T-helper 2 cell treated with Interferon-gamma antibody and Interleukin-4, amounts not matched to agents 5 μg/mL and 100 μg/mL, for 36 hours (primary cell): ENCODE measurements around the gene ZFYVE26.

Source experiments
- DNase-seq: peaks from one replicate; pipeline ENCODE4 v3.0.0; 2021; ENCODE audit warnings: low spot score
- H3K27ac Mint-ChIP-seq: one replicate; pipeline ENCODE4 v1.8.0; 2021; ENCODE audit warnings: mild to moderate bottlenecking, mixed read lengths
- H3K27me3 Mint-ChIP-seq: one replicate; pipeline ENCODE4 v1.8.0; 2021; ENCODE audit warnings: low read depth, mixed read lengths
- H3K36me3 Mint-ChIP-seq: one replicate; pipeline ENCODE4 v1.8.0; 2021; ENCODE audit warnings: low read depth, mixed read lengths
- H3K4me1 Mint-ChIP-seq: one replicate; pipeline ENCODE4 v1.8.0; 2021; ENCODE audit warnings: low read depth, mixed read lengths
- H3K4me3 Mint-ChIP-seq: one replicate; pipeline ENCODE4 v1.8.0; 2022; ENCODE audit warnings: mild to moderate bottlenecking, moderate library complexity, mixed read lengths
- H3K9me3 Mint-ChIP-seq: one replicate; pipeline ENCODE4 v1.8.0; 2021; ENCODE audit warnings: mixed read lengths

The ZFYVE26 gene

DNA sequence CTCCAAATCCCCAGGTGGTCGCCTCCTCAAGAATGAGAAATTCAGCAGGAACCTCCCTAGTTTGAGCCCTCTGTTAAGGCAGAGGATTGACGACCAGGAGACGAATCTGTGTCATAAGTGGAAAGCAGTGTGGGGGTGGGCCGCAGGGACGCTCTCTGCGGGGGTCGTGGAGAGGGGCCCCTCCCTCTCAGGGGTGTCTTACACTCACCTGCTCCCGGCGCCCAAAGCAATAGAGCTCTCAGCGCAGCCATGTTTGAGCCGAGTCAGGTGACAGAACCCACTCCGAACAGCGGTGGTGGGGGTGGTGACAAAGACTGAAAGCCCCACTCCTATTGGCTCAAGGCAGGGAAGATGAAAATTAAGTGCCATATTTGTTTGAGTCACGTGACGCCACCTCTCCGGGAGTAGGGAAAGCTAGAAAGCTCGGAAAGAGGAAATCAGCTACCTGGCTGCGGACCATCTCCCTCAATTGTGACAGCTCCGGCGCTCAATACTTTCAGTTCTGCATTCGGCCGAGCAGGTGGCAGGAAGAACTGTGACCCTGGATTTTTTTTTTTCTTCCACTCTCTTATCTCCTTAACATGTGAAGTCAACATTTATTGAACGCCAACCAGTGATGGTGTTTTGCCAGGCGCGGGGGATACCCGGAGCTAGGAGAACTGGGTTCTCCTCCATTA, at the start of gene ZFYVE26:
Gene ZFYVE26, minus strand, starts transcription at position 265 of the 677 bp plus-strand sequence. CDS start 627 bp downstream, outside the sequence.
- peak within 1 kb of the TSS; percentile 92 for H3K4me3 Mint-ChIP-seq
- H3K27me3 Mint-ChIP-seq, result no peaks in the 10 kb centered on the region
- peak within 1 kb of the TSS; percentile 93 for H3K27ac Mint-ChIP-seq
- peak; percentile 90 for DNase-seq
- H3K4me1 Mint-ChIP-seq, result peaks cover 30% of the 10 kb centered on the region
- no peaks in the 10 kb centered on the region for H3K36me3 Mint-ChIP-seq
- H3K9me3 Mint-ChIP-seq, result no peaks in the 10 kb centered on the region

DNA sequence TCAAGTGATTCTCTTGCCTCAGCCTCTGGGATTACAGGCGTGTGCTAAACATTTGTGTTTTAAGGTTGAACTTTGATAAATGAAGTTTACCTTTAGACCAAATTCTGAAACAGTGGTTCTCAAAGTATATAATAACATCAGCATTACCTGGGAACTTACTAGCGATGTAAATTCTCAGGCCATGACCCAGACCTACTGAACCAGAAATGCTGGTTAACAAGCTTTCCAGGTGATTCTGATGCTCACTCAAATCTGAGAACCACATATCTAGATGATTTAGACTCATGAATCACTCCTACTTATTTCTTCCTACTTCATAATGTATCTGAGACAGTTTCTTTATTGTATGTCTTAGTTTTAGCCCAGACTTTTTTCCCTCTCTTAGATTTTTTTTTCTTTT, 46.8 kb upstream of the ZFYVE26 start:
- Mint-ChIP-seq H3K27me3 (no peaks in the 10 kb centered on the region), H3K27ac (no peak overlapping the region), H3K36me3 (peaks cover 13% of the 10 kb centered on the region), H3K4me1 (peaks cover 2% of the 10 kb centered on the region), H3K9me3 (no peaks in the 10 kb centered on the region), H3K4me3 (no peak overlapping the region)
- no peak for DNase-seq

DNA sequence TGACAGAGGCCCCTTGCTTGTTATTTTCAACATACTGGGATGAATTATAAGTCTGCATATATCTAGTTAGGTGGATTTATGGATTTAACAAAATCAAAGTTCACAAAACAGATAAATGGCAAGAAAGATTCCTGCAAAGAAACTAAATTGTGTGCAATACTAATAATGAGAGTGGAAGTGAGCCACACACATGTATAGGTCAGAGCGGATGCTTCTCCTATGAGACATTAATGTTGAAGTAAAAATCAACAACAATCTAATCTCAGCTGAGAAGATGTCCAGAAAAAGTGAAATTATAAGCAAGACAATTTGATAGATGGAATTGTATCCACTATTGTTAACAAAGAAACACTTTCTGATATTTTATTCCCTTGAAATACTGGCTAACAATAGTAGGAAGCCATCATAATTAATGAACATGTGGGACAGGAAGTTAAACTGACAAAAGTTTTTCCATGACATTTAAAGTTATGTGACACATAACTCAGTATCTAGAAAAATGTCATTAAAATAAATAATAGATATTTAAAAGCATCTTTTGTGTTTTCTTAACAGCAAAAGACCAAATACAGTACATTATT, 42.9 kb upstream of the ZFYVE26 start:
- Mint-ChIP-seq H3K9me3 (no peaks in the 10 kb centered on the region), H3K36me3 (no peaks in the 10 kb centered on the region), H3K27me3 (no peaks in the 10 kb centered on the region), H3K4me3 (no peak overlapping the region), H3K4me1 (peaks cover 2% of the 10 kb centered on the region), H3K27ac (no peak overlapping the region)
- no peak for DNase-seq

DNA sequence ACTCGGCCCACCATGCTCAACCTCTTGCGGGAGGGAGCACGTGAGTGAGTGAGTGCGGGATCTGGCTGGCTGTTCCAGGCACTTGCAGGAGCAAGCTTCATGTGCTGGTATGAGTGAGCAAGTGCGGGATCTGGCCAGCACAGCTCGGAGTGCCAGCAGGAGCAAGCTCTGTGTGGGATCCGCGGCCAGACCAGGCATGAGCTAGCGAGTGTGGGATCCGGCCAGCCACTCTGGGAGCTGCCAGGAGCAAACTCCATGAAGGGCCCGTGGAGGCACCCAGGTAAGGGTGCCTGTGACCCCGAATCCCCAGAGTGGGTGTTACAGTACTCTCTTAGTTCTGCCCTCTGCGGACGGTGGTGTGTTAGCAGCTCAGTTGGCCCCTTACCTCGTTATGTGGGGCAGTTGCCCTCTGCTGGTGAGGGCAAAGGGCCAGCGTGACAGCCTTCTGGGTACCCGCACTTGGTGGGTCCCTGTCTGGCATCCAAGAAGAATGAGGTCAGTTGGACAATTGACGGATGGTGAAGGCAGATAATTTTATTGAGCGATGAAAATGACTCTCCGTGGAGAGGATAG, 41.5 kb upstream of the ZFYVE26 start:
- no peak for DNase-seq
- no peaks in the 10 kb centered on the region for H3K27me3 Mint-ChIP-seq
- H3K36me3 Mint-ChIP-seq, result no peaks in the 10 kb centered on the region
- H3K4me3 Mint-ChIP-seq, result no peak overlapping the region
- H3K9me3 Mint-ChIP-seq, result no peaks in the 10 kb centered on the region
- H3K4me1 Mint-ChIP-seq, result no peaks in the 10 kb centered on the region
- H3K27ac Mint-ChIP-seq, result no peak overlapping the region

DNA sequence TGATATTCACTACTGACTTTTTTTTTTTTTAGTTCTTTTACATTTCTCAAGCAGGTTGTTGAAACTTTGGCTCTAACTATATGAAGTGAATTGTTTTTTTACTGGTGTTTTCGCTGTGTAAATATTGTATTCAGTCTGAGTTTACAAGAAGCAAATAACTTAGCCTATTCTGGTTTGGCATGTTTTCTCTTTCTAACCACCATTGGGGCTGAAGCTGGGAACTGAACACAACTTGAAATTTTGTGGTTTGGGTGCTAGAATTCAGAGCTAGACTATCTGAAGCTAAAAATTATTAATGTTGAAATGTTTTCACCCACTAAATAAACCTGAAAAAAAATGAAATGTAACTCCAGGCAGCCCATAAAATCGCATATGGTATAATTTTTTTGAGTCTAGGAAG, 40.4 kb upstream of the ZFYVE26 start:
- no peak for DNase-seq
- no peaks in the 10 kb centered on the region for H3K27me3 Mint-ChIP-seq
- no peaks in the 10 kb centered on the region for H3K4me1 Mint-ChIP-seq
- H3K4me3 Mint-ChIP-seq, result no peak overlapping the region
- H3K27ac Mint-ChIP-seq, result no peak overlapping the region
- no peaks in the 10 kb centered on the region for H3K9me3 Mint-ChIP-seq
- no peaks in the 10 kb centered on the region for H3K36me3 Mint-ChIP-seq

DNA sequence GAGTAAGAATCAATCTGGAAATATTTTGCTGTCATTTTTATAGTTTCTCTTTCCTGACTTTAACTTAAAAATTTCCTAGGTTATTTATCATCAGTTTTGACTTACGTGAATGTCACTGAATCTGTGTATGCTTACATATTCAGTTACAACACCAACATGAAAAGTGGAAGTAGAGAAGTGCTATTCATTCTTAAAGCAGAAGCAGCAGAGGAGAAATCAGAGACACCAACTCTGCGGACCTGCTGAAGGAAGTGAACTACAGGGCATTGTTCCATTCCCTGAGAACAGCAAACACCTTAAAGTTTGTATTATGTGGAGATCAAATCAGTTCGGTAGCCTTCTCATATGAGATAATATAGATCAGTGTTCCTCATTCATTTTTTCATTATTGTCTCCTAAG, 37.3 kb upstream of the ZFYVE26 start:
- Mint-ChIP-seq H3K36me3 (peaks cover 5% of the 10 kb centered on the region), H3K4me3 (no peak overlapping the region), H3K27ac (no peak overlapping the region), H3K9me3 (peaks cover 4% of the 10 kb centered on the region), H3K27me3 (no peaks in the 10 kb centered on the region), H3K4me1 (no peaks in the 10 kb centered on the region)
- DNase-seq, result no peak

DNA sequence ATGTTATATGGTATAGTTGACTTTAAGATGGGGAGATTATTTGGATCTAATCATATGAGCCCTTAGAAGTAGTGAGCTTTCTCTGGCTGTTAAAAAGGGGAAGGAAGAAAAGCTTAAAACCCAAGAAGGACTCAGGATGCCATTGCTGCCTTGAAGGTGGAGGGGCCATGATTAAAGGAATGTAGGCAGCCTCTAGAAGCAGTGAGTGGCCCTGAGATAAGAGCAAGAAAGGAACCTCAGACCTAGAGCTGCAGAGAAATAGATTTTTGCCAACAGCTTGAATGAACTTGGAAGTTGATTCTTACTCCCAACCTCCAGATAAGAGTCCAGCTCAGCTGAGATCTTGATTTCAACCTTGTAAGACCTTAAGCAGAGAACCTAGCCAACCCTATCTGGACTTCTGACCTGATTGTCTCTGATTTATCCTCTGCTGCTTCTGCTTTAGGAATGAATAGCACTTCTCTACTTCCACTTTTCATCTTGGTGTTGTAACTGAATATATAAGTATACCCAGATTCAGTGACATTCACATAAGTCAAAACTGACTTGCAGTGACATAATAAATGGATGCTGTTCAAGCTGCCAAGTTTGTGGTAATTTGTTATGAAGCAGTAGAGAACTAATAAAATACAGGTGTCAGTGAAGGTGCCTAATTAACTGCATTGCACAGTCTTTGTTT, 36.7 kb upstream of the ZFYVE26 start:
- Mint-ChIP-seq H3K4me3 (no peak overlapping the region), H3K36me3 (peaks cover 8% of the 10 kb centered on the region), H3K4me1 (no peaks in the 10 kb centered on the region), H3K27ac (no peak overlapping the region), H3K9me3 (peaks cover 9% of the 10 kb centered on the region), H3K27me3 (no peaks in the 10 kb centered on the region)
- DNase-seq, result no peak

DNA sequence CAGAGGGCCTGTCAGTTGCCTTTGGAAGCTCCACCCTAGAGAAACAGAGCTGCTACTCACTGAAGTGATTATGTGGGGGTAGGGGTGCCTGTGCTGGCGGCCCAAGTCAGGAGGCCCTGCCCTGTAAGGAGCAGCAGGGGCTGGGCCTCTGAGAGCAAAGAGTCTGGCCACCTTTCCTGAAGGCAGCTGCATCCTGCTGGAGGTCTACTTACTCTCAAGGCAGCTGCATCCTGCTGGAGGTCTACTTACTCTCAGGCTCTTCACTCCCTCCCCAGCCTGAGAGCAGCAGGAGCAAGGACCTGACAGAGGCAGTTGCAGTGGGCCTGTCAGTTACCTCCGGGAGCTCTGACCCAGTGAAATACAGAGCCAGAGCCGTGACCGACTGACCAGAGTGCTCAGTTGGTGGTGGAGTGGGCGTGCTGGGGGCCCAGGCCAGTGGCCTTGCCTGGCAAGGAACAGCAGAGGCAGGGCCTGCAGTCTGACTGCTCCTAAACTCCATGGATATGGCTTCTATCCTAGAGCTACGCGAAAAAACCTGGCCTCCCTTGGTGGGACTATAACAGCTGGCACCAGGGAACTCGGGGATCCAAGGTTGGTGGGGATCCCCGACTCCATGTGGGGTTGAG, 35.5 kb upstream of the ZFYVE26 start:
- Mint-ChIP-seq H3K36me3 (peaks cover 17% of the 10 kb centered on the region), H3K27me3 (no peaks in the 10 kb centered on the region), H3K9me3 (peaks cover 14% of the 10 kb centered on the region), H3K27ac (no peak overlapping the region), H3K4me1 (no peaks in the 10 kb centered on the region), H3K4me3 (no peak overlapping the region)
- no peak for DNase-seq

DNA sequence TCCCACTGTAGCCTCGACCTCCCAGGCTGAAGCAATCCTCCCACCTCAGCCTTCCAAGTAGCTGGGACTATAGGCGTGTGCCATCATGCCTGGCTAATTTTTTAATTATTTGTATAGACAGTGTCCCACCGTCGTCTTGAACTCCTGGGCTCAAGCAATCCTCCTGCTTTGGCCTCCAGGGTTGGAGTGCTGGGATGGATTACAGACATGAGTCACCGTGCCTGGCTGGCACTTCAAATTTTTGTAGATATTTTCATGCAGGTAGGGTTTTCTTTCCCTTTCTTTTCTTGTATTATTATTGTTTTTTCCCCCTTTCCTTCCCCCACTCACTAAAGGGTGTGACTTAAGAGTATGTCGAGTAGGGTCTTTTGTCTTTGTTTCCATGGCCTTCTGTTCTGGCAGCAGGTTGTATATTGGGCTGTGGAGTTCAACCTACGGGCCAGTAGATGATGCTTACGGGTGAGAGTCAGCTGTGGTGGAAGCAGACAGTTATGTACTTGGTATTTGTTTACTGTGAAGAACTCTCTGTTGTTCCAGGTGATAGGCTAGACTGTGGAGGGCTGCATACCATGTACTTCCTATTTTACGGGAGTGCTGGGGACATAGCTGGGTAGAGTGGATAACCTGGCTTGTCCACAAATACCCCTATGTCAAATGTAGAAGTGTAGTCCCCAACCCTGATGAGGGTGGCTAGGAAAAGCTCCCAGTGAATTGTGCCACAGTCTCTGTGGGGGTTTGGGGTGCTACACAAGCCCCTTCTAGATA, 33.9 kb upstream of the ZFYVE26 start:
- Mint-ChIP-seq H3K27ac (no peak overlapping the region), H3K4me1 (no peaks in the 10 kb centered on the region), H3K36me3 (peaks cover 19% of the 10 kb centered on the region), H3K4me3 (no peak overlapping the region), H3K27me3 (no peaks in the 10 kb centered on the region), H3K9me3 (peaks cover 18% of the 10 kb centered on the region)
- DNase-seq, result no peak

DNA sequence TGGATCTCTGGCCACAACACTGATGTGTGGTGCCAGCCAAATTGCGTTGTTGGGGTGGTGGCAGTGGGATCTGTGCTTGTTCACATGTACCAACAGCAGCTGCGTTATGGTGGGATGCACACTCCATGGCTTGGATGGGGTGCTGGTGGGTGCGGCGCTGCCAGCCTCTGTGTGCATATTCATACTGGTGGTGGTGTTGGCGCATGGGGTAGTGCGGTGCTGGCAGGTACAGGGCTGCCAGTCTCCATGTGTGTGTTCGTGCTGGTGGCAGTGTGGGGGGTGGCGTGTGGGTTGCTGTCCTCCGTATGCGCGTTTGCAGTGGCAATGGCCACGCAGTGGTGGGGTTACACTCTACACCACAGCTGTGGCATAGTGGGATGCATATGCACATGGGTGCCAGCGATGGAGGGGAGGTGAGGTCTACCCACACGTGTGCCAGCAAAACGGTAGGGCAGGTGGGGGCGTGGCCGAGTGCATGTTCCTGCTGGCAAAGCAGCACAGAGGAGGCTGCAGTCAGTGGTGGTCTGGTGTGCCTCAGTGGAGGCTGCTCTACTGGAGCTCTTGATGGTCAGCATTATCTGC, 29.7 kb upstream of the ZFYVE26 start:
- no peaks in the 10 kb centered on the region for H3K27me3 Mint-ChIP-seq

DNA sequence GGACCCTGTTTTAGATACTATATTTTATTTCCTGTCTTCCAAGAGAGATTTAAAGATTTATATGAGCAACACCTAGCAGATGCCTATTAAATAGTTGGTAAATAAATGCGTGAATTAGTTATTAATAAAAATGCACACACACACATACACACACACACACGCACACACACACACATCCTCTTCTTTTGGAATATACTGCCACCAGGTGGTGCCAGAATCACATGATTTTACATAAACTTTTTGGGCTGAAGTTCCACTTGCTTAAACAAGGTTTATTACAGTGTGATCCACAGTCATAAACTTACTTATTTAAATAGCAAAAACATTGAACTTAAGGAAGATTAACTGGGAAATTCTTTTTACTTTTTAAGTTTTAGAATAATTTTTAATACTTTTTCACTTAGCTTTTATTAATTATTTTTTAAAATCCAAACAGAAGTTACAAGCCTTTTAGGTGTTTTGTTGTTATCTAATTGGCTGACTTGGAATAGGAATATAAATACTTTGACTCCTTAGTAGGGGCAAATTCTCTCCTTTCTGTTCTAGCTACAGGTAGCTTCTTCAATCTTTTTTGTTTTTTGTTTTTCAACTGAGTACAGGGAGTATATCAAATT, 20.7 kb upstream of the ZFYVE26 start:
- H3K27me3 Mint-ChIP-seq, result no peaks in the 10 kb centered on the region
- no peaks in the 10 kb centered on the region for H3K9me3 Mint-ChIP-seq
- H3K4me1 Mint-ChIP-seq, result no peaks in the 10 kb centered on the region
- H3K4me3 Mint-ChIP-seq, result no peak overlapping the region
- H3K27ac Mint-ChIP-seq, result no peak overlapping the region
- peaks cover 4% of the 10 kb centered on the region for H3K36me3 Mint-ChIP-seq
- DNase-seq, result no peak

More for the DNA sequence above, 29.7 kb upstream of the ZFYVE26 start:
- Mint-ChIP-seq H3K36me3 (peaks cover 22% of the 10 kb centered on the region), H3K4me1 (no peaks in the 10 kb centered on the region), H3K27ac (no peak overlapping the region), H3K9me3 (peaks cover 18% of the 10 kb centered on the region), H3K4me3 (no peak overlapping the region)
- no peak for DNase-seq

DNA sequence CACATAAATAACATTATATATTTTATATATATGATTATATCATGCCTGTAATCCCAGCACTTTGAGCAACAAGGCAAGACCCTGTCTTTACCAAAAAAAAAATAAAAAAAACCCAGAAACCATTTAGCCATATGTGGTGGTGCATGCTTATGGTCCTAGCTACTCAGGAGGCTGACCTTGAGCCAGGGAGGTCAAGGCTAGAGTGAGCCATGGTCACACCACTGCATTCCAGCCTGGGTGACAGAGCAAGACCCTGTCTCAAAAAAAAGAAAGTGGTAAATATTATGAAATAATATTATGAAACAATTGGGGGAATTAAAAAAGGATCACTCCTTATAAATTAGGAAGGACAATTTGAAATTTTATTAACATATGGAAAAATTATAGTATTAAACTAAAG, 19.2 kb upstream of the ZFYVE26 start:
- Mint-ChIP-seq H3K27ac (no peak overlapping the region), H3K4me3 (no peak overlapping the region), H3K4me1 (no peaks in the 10 kb centered on the region), H3K9me3 (no peaks in the 10 kb centered on the region), H3K36me3 (peaks cover 4% of the 10 kb centered on the region), H3K27me3 (no peaks in the 10 kb centered on the region)
- no peak for DNase-seq

DNA sequence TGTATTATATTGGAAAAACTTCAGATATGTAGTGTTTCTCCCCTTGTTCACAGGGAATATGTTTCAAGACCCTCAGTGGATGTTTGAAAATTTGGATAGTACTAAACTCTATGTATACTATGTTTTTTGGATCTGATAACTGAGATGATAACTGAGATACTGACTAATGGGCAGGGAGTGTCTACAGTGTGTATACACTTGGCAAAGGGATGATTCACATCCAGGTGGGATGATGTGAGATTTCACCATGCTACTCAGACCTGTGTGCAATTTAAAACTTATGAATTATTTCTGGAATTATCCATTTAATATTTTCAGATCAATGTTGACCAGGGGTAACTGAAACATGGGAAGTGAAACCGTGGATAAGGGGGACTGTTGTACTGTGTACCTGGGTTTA, 17.0 kb upstream of the ZFYVE26 start:
- no peak overlapping the region for H3K27ac Mint-ChIP-seq
- no peaks in the 10 kb centered on the region for H3K4me1 Mint-ChIP-seq
- peaks cover 11% of the 10 kb centered on the region for H3K36me3 Mint-ChIP-seq
- peaks cover 3% of the 10 kb centered on the region for H3K9me3 Mint-ChIP-seq
- no peak overlapping the region for H3K4me3 Mint-ChIP-seq
- no peaks in the 10 kb centered on the region for H3K27me3 Mint-ChIP-seq
- DNase-seq, result no peak
